Myocyte (in vitro differentiated cells): ENCODE data around the gene LGALS3BP. TPM values are rescaled to one million over a fixed set of nuclear protein-coding genes. Genes with fewer than 3 reads are reported as not detected.
A peak's percentile ranks its signal among the peaks of the same experiment; 100 is the strongest.

ENCODE experiments used
- DNase-seq: peaks from one replicate; pipeline ENCODE4 v3.0.0-alpha.2; 2012; ENCODE audit warnings: low read depth
- total RNA-seq: library from RNA; depleted of rRNA; stranded (reverse); fragments of >200 nt; gene quantifications from 2 replicates; pipeline ENCODE4 v1.2.3, GENCODE V29; 2014

LGALS3BP gene
- total RNA-seq, 1 donor from 2014 or later = 456 TPM

- peak; percentile 37 for DNase-seq
These were observed 34.8 kb downstream of the LGALS3BP start for GRCh38 chr17:78944956-78945355.

GRCh38 chr17:78944026-78944425, 35.7 kb downstream of the LGALS3BP start:
- DNase-seq = no peak

DNA sequence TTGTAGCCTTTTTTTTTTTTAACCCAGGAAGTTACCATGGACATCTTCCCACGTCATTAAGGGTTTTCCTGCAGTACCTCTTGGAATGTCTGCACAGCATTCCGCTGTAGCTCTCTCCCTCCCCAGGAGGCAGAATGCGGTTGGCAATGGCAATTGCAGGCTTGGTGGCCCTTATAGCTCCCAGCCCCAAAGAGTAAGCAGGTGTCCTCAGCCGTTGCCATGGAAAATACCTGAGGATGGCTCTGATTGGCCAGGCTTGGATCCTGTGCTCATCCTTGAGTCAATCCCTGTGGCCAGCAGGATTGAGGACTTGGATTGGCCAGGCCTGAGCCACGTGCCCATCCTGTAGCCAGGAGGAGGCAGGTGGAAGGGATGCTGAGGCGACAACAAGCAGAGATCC, 39.0 kb downstream of the LGALS3BP start:
- DNase-seq = no peak

GRCh38 chr17:78940258-78940657, 39.5 kb downstream of the LGALS3BP start:
- DNase-seq = peak; percentile 14

DNA sequence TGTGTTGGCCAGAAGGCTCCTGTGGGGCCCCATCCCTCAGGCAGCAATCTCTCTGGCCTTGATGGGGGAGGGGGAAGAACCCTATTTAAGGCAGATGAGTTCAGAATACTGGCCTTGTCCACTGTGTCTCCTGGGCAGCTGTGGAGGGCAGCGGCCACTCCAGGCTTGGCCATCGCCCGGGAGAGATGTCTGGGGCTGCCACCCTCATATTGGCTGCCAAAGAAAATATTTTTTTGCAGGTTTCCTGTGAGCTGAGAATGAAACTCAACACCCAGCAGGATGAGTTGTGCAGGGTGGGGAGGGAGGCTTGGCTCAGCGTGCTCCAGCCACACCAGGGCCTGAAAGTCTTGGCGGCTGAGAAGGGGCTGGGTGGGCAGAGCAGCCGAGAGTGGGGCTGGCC, 40.1 kb downstream of the LGALS3BP start:
- peak; percentile 86 for DNase-seq

DNA sequence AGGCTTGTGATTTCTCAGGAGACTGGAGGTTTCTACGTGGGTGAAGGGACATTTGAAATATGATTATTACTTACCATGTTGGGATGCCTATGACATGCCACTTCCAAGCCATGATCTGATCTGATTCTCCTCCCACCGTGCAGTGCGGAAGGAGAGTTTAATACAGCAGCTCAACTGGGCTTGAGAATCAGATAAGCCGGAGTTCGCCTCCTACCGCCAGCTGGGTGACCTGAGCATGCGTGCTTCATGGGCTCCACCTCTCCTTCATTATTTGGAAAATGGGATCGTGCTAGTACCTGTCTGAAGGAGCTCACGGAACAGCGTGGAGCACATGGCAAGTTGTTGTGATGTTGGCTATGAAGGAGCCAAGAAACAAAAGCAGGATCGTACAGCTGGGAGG, 42.2 kb downstream of the LGALS3BP start:
- DNase-seq = no peak

GRCh38 chr17:78935419-78936323, 44.1 kb downstream of the LGALS3BP start:
- DNase-seq = peak; percentile 95

- DNase-seq = peak; percentile 61
These were observed 44.9 kb downstream of the LGALS3BP start for GRCh38 chr17:78934681-78935418.

- DNase-seq = peak; percentile 100
These were observed 45.7 kb downstream of the LGALS3BP start for GRCh38 chr17:78933959-78934568.

GRCh38 chr17:78933025-78933958, 46.4 kb downstream of the LGALS3BP start:
- peak; percentile 93 for DNase-seq

GRCh38 chr17:78929908-78930775, 49.6 kb downstream of the LGALS3BP start:
- peak; percentile 43 for DNase-seq

- peak; percentile 41 for DNase-seq
These were observed 53.8 kb downstream of the LGALS3BP start for GRCh38 chr17:78925662-78926555.

DNA sequence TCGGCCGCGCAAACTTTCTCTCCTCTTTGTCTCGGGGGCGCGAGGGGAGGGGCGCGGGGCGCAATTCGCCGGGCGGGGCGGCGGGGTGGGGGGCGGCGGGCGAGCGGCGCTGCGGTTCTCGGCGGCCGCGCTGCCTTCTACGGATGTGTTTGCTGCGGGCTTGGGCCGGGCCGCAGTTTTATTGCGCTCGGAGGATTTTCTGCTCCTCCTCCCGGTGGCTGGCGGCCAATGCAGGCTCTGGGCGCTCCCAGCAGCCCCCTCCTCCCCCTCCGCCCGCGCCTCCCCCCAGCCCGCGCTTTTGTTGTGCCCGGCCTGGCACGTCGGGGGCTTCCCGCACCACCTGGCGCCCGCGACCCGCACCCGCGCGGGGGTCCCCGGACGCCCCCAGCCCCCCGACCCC, 54.5 kb downstream of the LGALS3BP start, which contains the start of gene TIMP2:
TSS of gene TIMP2 (minus strand) at position 154 of the 400 bp plus-strand sequence. CDS start 299 bp downstream, outside the sequence.
- peak; percentile 85 for DNase-seq

GRCh38 chr17:78924481-78925151, 55.1 kb downstream of the LGALS3BP start:
- DNase-seq = peak; percentile 58

DNA sequence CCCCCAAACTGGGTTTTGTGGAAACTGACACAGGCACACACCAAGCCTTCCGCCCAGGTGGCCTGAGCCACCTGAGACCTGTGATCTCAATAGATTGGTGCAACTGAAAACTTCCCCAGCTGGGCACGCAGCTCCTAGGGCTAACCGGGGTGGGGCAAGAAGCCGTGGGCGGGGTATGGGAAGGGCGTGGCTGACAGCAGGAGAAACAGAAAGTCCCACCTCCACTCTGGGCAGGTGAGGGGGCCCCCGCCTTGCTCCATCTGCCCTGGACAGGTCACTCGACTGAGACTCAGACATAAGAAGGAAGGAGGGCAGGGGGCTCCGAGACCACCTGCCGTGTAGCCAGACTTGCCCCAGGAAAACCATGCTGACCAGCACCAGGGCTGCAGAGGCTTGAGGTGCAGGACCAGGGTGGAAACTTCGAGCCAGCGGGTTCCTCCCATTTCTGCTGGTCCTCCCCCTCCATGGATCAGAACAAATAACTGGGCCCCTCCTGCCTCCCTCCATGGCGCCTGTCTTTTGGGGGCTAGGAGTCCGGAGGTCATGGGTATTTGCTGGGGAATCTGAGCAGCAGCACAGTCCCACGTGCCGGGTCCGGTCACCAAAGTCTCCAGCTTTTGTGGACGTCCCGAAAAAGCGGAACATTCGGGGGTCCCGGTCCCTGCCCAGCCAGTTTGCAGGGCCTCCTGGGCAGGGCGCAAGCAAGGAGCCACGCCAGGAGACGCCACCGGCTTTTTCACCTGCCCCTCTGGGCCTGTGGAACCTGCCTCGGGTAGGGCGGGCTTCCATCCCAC, 55.9 kb downstream of the LGALS3BP start:
- DNase-seq = peak; percentile 25

- DNase-seq = no peak
These were observed 56.8 kb downstream of the LGALS3BP start for GRCh38 chr17:78922816-78923498.
